Lung microvascular endothelial cell (primary cell): ENCODE data around the gene MPG. TPM values are rescaled to one million over a fixed set of nuclear protein-coding genes. Genes with fewer than 3 reads are reported as not detected.

Experiments
- DNase-seq, 2 donors: peaks; one replicate each; pipeline versions ENCODE4 v3.0.0 to v3.0.0-alpha.2; 2010; ENCODE audit warnings: low read depth in 2 of 2
- total RNA-seq: library from RNA; depleted of rRNA; stranded (reverse); fragments of >200 nt; gene quantifications from 2 replicates; pipeline ENCODE4 v1.2.1, GENCODE V29; 2014

The MPG gene
- total RNA-seq, 1 donor from 2014 or later, result 186 TPM

GRCh38 chr16:50769-51591 is 27.0 kb upstream of the MPG start:
- DNase-seq, result no peak

- DNase-seq, result peak; percentile 98
Observed at GRCh38 chr16:53346-54236, 24.4 kb upstream of the MPG start, which contains the start of the genes POLR3K and SNRNP25. POLR3K (minus strand) TSS chr16:53608; CDS start chr16:53586, 22 bp downstream. SNRNP25 (plus strand) TSS chr16:53828; CDS start chr16:54017, 189 bp downstream.

DNA sequence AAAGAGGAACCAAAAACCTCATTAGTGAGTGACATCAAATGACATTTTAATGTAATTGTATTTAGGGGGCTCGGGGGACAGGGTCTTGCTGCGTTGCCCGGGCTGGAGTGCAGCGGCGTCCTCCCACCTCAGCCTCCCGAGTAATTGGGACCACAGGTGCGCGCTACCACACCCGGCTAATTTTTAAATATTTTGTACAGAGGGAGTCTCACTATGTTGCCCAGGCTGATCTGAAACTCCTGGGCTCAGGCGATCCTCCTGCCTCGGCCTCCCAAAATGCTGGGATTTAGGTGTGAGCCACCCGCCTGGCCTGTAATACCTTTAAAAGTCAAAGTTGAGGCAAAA is 23.8 kb upstream of the MPG start:
- no peak for DNase-seq

DNA sequence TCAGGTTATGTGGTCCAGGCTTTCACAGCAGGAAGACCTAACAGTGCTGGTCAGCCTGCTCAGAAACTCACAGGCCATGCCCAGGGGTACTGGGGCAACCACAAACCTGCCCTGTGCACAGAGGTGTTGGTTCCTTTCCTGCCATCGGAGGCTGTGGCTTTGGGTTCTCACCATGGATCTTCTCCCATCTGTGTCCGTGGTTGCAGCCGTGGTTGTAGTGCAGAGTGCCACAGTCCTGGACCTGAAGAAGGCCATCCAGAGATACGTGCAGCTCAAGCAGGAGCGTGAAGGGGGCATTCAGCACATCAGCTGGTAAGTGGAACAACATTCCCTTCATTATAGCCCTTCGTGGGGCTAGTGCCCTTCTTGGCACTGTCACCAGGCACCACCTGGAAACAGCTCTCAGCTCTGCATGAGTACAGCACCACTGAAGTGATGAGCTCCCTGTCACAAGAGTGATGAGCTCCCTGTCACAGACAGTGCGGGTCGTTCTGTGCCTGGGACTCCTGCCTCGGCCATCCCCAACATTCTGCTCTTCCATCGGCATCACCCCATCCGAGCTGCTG is 22.4 kb upstream of the MPG start:
- DNase-seq, result no peak

DNA sequence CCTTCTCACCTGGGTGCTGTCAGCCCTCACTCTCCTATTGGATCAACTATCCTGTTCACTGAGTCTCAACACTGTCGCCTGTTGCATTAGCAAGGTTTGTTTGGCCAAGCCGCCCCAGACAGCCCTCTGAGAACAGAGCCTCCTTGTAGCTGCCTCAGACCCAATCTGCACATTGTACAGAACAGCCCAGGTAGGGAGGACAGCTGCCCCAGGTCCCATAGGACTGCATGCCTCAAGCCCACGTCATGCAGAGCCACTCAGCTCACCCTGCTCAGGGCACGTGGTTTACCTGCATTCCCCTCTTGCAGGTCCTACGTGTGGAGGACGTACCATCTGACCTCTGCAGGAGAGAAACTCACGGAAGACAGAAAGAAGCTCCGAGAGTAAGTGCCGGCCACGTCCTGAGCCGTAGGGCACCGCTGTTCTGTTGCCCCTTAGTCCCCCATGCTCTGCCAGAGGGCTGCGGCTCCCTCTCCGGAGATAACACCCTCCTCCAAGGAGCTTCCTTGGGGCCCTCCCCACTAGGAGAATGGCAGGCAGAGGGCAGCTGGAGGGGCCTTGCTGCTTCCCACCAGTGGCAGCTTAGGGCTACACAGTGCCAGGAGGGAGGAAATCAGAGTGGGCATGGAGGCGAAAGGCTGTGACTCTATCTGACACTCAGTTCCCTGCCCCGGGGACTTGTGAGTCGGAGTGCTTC is 21.6 kb upstream of the MPG start:
- no peak for DNase-seq

- peak in 1 of 2 donors; percentile 42 for DNase-seq
Observed at GRCh38 chr16:57711-58110, 20.3 kb upstream of the MPG start.

DNA sequence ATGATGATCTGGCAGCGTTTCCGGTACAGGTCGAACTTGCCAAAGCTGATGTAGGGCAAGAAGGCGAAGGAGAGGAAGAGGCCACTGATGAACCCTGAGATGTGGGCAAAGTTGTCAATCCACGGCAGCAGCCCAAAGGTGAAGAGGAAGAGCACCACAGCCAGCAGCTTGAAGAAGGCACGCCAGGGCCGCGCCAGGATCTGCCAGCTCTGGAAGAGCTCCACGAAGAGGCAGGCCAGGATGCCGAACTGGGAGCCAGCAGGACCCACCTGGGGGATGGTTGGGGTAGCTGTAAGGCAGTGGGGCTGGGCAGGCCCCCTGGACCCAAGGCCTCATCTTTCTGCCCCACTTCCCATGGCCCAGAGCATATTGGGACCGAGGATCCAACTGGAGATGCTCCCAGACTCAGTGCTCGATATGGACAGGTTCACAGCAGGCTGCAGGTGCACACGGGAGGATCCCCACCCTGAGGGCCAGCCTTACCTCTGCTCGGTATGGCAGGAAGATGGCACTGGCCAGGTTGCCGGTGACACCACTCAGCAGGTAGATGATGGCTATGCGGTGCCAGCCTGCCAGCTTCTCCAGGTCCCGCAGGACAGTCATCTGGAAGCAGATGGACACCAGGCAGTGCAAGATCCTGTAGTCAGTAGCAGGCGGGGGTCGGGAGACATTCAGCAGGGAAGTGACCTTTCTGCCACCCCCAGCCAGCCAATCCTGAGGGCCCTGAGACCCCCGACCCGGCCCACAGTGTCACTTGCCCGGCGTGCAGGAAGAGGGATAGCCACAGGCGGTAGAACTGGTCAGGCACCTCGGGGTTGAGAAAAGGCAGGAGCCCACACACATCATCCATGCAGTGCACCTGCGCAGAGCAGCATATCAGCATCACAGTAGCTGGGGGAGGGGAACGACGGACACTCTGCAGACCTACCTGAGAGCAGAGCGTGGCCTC is 19.3 kb upstream of the MPG start:
- DNase-seq, result no peak

GRCh38 chr16:59440-60059 is 18.5 kb upstream of the MPG start:
- no peak for DNase-seq

GRCh38 chr16:60166-60565 is 17.9 kb upstream of the MPG start:
- no peak for DNase-seq

- DNase-seq, result no peak
Observed at GRCh38 chr16:60929-61878, 16.8 kb upstream of the MPG start.

DNA sequence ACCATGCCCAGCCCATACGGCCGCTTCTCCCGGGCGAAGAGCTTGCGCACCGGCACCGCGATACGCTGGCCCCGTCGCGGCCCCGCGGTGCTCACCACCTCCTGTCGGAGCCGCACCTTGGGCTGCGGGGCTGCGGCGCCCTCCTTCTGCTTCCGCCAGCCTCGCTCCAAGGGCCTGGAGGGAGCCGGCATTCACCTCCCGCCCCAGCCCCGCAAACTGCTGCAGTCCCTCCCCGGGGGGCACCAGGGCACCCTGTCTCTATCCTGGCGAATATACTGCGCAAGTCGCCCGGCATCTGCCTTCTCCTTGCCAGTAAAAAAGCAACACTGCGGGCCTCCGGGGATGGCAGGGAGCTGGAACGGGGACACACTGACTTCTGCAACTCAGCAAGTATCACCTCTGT is 16.1 kb upstream of the MPG start:
- no peak for DNase-seq

DNA sequence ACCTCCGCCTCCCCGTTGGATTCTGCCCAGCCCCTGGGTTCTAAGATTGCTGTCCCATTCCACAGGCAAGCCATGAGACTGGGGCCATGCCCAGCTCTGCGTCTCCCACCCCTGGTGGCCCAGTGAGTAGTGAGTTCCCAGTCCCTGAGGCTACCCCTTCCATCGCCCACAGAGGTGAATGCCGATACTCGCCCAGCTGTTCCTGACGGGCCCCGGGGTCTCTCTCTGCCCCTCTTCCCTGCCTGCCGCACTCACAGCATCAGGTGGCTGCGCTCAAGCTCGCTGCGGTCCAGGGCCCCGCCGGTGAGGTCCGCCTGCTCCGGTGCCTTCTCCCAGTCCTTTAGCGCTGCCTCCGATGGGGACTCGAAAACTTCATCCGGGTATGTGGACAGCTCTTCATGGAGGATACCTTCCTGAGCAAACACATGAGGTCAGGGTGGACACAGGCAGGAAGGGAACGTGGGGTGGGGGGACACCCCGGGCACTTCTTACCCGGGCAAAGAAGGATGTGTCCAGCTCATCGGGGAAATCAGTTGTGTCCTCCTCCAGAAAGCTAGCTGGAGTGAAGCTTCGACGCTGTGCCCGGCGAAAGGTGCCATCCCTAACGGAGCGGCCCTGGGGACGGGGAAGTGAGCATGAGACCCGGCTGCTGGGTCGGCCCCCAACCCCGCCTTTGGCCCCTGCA is 15.6 kb upstream of the MPG start:
- DNase-seq, result no peak

DNA sequence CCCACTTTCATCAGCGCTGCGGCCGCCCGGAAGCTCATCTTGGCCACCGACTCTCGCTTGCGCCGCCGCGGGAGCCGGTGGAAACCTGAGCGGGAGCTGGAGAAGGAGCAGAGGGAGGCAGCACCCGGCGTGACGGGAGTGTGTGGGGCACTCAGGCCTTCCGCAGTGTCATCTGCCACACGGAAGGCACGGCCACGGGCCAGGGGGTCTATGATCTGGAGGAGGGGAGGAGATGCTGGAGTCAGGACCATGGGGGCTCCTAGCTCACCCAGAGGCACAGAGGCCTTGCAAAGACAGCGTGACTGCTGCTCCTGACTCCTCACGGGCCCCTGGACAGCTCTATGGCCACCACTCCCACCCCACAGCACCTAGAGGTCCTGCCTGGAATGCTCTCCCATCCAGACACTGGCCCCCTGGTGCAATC is 15.0 kb upstream of the MPG start:
- DNase-seq, result no peak

DNA sequence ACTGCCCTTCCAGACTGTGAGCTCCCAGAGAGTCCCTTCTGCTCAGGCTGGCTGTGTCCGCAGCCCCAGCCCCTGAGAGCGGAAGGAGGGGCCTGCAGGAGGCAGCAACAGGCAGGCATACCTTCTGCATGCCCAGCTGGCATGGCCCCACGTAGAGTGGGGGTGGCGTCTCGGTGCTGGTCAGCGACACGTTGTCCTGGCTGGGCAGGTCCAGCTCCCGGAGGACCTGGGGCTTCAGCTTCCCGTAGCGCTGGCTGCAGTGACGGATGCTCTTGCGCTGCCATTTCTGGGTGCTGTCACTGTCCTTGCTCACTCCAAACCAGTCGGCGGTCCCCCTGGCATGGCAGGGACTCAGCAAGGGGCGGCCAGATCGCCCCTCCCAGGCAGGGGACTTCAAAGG is 14.6 kb upstream of the MPG start:
- DNase-seq, result no peak

DNA sequence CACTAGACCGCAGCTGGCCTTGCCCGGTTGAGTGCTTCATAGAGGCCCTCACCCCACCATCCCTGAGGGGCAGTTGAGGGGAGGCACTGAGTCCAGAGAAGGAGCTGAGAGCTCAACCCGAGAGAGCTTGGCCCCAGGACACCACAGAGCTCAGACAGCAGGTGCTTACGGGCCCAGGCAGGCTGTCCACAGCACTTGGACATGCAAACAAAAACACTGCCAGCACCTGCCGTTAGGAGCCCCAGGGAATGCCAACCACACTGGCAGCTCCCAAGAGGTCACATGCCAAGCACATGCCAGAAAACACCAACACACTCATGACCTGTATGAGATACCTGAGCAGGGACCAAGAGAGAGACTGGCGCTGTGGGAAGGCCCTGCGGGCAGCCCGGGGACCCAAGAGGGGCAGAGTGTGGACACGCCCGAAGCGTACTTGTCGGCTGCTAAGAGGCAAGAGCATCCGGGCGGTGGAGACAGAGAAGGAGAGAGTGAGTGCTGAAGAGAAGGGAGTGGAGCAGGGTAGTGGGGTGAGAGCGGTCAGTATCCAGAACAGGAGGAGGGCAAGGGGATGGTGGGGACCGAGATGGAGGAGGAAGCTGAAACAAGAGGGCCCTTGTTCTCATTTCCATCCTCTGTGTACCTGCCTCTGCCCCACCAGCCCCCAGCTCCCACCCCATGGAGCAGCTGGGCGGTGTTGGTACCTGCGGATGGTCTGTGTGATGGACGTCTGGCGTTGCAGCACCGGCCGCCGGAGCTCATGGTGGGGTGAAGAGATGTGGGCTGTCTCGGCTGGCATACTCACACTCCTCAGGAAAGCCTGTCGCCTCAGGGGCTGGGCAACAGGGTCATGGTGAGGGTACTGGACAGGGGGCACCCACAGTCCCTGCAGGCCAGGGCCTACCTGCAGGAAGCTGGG is 13.8 kb upstream of the MPG start:
- no peak for DNase-seq

DNA sequence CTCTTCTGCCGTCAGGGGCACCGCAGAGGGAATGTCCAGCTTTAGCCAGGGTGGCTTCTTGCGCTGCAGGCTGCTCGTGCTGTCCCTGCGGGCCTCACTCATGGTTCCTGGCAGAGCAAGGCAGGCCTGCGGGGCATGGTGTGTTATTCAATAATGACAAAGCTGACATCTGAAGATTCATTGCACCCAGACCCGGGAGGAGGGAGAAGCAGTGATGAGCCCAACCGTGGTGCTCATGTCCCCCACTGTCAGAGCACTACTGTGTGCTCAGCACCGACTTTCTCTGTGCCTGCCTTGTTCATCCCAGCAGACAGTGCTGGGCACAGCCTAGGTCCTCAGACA is 13.1 kb upstream of the MPG start:
- no peak for DNase-seq

DNA sequence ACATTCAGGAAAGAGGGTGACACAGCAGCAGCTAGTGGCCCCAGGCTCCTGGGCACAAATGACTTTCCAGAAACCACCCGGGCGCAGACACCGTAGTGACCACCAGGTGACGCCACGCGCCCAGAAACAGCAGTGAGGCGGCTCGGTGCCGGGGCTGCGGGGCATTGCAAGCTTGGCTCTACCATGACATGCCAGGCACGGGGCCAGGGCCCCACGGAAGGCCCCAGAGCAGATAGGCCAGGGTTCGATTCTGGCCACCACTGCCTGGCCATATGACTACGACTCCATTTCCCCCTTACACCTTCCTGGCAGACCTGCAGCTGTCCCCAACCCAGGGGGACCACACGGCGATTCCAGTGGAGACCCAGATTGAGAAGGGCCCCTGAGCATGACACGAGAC is 12.3 kb upstream of the MPG start:
- peak; percentile 75 to 86 for DNase-seq
